Osteoblast (primary cell): Measurements from ENCODE around the gene NTM. TPM values are rescaled to one million over a fixed set of nuclear protein-coding genes. Genes with fewer than 3 reads are reported as not detected.

Source experiments
- DNase-seq: peaks from one replicate; pipeline ENCODE4 v3.0.0; 2011; ENCODE audit warnings: low spot score, mixed read lengths; ENCODE audit not compliant: insufficient read length; ENCODE audit errors: missing footprints
- H2AFZ ChIP-seq: 2 replicates; pipeline ENCODE4 v1.6.0; 2011; ENCODE audit warnings: mild to moderate bottlenecking, low read length
- H3K27ac ChIP-seq: 2 replicates; pipeline ENCODE4 v1.5.1; 2011; ENCODE audit warnings: mild to moderate bottlenecking, low read depth, low read length, moderate library complexity
- H3K27me3 ChIP-seq: 2 replicates; pipeline ENCODE4 v1.6.0; 2012; ENCODE audit warnings: mild to moderate bottlenecking, control low read depth, inconsistent platforms, low read length, moderate library complexity; ENCODE audit not compliant: insufficient read depth
- H3K36me3 ChIP-seq: 2 replicates; pipeline ENCODE4 v1.5.1; 2011; ENCODE audit warnings: mild to moderate bottlenecking, low read length, control low read depth, moderate library complexity; ENCODE audit not compliant: insufficient read depth
- H3K4me1 ChIP-seq: 2 replicates; pipeline ENCODE4 v1.5.1; 2011; ENCODE audit warnings: mild to moderate bottlenecking, low read length, control low read depth, moderate library complexity; ENCODE audit not compliant: insufficient read depth
- H3K4me2 ChIP-seq: 2 replicates; pipeline ENCODE4 v1.6.0; 2011; ENCODE audit warnings: mild to moderate bottlenecking, low read length; ENCODE audit not compliant: insufficient read depth
- H3K4me3 ChIP-seq: fragments of 200-600 bp; sonication (generic); 3 replicates; pipeline ENCODE4 v1.5.1; 2012; ENCODE audit warnings: mild to moderate bottlenecking, low read length, inconsistent platforms; ENCODE audit not compliant: insufficient read depth
- H3K79me2 ChIP-seq: 2 replicates; pipeline ENCODE4 v1.6.0; 2012; ENCODE audit warnings: mild to moderate bottlenecking, low read length, control low read depth, inconsistent platforms; ENCODE audit not compliant: insufficient read depth
- H3K9me3 ChIP-seq: 2 replicates; pipeline ENCODE4 v1.5.1; 2011; ENCODE audit warnings: low read depth, low read length, control low read depth
- H4K20me1 ChIP-seq: 2 replicates; pipeline ENCODE4 v1.6.0; 2012; ENCODE audit warnings: mild to moderate bottlenecking, low read length, control low read depth; ENCODE audit not compliant: insufficient read depth
- total RNA-seq: library from RNA; depleted of rRNA; stranded (reverse); fragments of >200 nt; gene quantifications from 2 replicates; pipeline ENCODE4 v1.2.3, GENCODE V29; 2012
- TF ChIP-seq, protein P1 (sequence below): IDR thresholded peaks from 2 replicates; pipeline ENCODE4 v1.5.1; 2011; ENCODE audit warnings: mild to moderate bottlenecking, low read depth, low read length, moderate library complexity; ENCODE audit errors: extremely low read depth

Gene NTM
- total RNA-seq, 1 donor = 48.1 TPM

DNA sequence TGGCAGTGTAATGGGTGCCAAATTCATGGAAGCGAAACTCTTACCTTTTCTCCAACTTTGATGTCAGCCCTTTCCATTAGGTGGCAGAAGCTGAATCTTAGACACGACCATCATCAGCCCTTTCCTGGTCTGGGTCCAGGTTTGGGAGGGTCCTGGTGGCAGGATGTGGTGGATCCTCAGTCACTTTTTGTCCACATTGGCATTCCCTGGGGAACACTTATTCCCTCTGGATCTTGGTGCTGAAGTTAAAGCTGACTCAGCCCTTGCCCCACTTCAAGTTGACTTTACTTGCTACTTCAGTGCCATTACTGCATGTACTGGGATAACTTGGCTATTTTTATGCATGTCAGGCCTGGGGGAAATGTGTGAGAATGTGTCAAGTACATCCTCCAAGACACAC is 16.6 kb upstream of the NTM start:
- no peak overlapping the region for H3K4me2 ChIP-seq
- no peaks in the 10 kb centered on the region for H3K27me3 ChIP-seq
- H3K4me1 ChIP-seq = no peaks in the 10 kb centered on the region
- H3K36me3 ChIP-seq = no peaks in the 10 kb centered on the region
- TF ChIP-seq, protein P1, sequence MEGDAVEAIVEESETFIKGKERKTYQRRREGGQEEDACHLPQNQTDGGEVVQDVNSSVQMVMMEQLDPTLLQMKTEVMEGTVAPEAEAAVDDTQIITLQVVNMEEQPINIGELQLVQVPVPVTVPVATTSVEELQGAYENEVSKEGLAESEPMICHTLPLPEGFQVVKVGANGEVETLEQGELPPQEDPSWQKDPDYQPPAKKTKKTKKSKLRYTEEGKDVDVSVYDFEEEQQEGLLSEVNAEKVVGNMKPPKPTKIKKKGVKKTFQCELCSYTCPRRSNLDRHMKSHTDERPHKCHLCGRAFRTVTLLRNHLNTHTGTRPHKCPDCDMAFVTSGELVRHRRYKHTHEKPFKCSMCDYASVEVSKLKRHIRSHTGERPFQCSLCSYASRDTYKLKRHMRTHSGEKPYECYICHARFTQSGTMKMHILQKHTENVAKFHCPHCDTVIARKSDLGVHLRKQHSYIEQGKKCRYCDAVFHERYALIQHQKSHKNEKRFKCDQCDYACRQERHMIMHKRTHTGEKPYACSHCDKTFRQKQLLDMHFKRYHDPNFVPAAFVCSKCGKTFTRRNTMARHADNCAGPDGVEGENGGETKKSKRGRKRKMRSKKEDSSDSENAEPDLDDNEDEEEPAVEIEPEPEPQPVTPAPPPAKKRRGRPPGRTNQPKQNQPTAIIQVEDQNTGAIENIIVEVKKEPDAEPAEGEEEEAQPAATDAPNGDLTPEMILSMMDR = no peak
- no peaks in the 10 kb centered on the region for H3K9me3 ChIP-seq
- no peaks in the 10 kb centered on the region for H3K79me2 ChIP-seq
- H4K20me1 ChIP-seq = no peaks in the 10 kb centered on the region
- no peak overlapping the region for H3K4me3 ChIP-seq
- H2AFZ ChIP-seq = no peak overlapping the region
- H3K27ac ChIP-seq = no peak overlapping the region
- DNase-seq = no peak

DNA sequence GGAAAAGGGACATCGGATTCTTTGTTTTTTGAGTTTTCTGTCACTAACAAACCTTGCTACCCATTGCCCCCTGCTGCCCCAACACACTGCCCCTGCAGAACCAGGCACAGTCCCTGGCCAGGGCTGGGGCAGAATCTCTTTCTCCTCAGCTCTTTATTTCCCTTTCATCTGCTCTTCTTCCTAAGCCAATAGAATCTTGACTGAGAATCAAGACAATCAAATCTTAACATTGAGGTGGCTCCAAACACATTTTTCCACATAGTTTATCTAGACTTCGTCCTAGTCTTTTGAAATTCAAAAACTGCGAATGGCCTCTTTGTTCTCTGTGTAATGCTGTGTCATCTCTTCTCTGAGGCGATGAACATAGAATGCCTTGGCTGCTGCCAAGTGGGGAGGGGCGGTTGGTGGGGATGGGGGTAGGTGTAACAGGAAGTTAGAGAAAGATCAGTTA is 16.1 kb upstream of the NTM start:
- H3K36me3 ChIP-seq = no peaks in the 10 kb centered on the region
- no peak overlapping the region for H3K4me3 ChIP-seq
- H2AFZ ChIP-seq = no peak overlapping the region
- H3K9me3 ChIP-seq = no peaks in the 10 kb centered on the region
- TF ChIP-seq, protein P1 = no peak
- no peaks in the 10 kb centered on the region for H3K4me1 ChIP-seq
- no peak overlapping the region for H3K4me2 ChIP-seq
- H3K27me3 ChIP-seq = no peaks in the 10 kb centered on the region
- H3K27ac ChIP-seq = no peak overlapping the region
- H3K79me2 ChIP-seq = no peaks in the 10 kb centered on the region
- DNase-seq = no peak
- H4K20me1 ChIP-seq = no peaks in the 10 kb centered on the region

DNA sequence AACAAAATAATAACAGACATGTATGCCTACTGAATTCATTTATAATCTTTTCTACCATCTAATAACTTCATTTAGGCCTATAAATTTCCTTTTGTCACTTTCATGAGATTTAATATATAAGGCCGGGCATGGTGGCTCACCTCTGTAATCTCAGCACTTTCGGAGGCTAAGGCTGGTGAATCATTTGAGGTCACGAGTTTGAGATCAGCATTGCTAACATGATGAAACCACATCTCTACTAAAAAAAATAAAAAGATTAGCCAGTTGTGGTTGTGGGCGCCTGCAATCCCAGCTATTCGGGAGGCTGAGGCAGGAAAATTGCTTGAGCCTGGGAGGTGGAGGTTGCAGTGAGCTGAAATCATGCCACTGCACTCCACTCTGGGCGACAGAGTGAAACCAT is 14.2 kb upstream of the NTM start:
- Histone ChIP-seq H3K27ac (no peak overlapping the region), H2AFZ (no peak overlapping the region), H3K4me2 (no peak overlapping the region), H3K27me3 (no peaks in the 10 kb centered on the region), H3K79me2 (no peaks in the 10 kb centered on the region), H3K36me3 (no peaks in the 10 kb centered on the region), H3K4me1 (no peaks in the 10 kb centered on the region), H4K20me1 (no peaks in the 10 kb centered on the region), H3K4me3 (no peak overlapping the region), H3K9me3 (no peaks in the 10 kb centered on the region)
- no peak for DNase-seq
- TF ChIP-seq, protein P1 = no peak

DNA sequence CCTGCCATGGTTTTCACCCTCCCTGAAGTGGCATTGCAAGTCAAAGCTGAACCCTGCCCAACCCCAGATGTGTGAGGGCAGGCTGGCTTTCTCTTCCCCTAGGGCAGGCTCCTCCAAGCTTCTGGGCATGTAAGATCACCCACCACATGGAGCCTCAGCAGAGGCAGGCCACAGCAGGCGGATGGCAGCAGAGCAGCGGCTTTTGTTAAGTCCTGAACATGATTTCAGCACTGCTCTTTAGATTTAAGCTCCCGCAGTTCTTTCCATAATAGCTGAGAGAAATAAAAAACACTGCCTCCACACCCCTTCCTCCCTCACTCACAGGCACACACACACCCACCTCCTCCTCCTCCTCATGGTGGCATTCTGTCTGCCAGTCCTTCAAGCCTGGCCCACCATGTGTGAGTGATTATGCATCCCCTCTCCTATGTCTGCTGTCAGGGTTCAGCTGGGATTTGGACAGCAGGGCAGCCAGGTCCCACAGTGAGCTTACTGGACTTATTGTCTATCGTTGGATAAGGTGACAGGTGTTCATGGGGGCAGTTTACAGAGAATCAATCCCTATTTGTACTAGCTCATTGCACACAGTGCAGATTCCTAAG is 5.0 kb upstream of the NTM start:
- DNase-seq = no peak
- Histone ChIP-seq H3K79me2 (no peaks in the 10 kb centered on the region), H3K4me2 (no peak overlapping the region), H3K27me3 (peaks cover under 1% of the 10 kb centered on the region), H3K4me1 (no peaks in the 10 kb centered on the region), H3K9me3 (no peaks in the 10 kb centered on the region), H4K20me1 (no peaks in the 10 kb centered on the region), H3K36me3 (no peaks in the 10 kb centered on the region), H3K4me3 (no peak overlapping the region), H2AFZ (no peak overlapping the region), H3K27ac (no peak overlapping the region)
- TF ChIP-seq, protein P1 = no peak
